Activated CD4-positive, alpha-beta T cell treated with anti-CD3 and anti-CD28 coated beads for 36 hours (primary cell): ENCODE results near the gene NUP98. TPM values are rescaled to one million over a fixed set of nuclear protein-coding genes. Genes with fewer than 3 reads are reported as not detected.
"Not testable (repeated sequence)": the region's sequence is repeated elsewhere in the genome, so short reads cannot be mapped to it uniquely, and the experiment has no call there.

Experiments
- ATAC-seq: fragments of 200-7000 bp; cut with Tn5 transposase; one replicate; pipeline ENCODE4 v1.10.0; 2021; ENCODE audit warnings: mild to moderate bottlenecking, moderate library complexity
- CTCF ChIA-PET: fragments of 350-600 bp; sonication (Branson Sonifier 250); formaldehyde crosslinking; loops from one replicate; lab custom pipeline; 2021; ENCODE audit warnings: antibody characterized with exemption; lab: Charles Lee
- POLR2A ChIA-PET: fragments of 350-600 bp; sonication (Branson Sonifier 250); formaldehyde crosslinking; loops from one replicate; lab custom pipeline; 2021; ENCODE audit warnings: antibody characterized with exemption, inconsistent platforms; lab: Charles Lee
- DNase-seq: peaks from one replicate; pipeline ENCODE4 v3.0.0-alpha.2; 2020
- H3K27ac Mint-ChIP-seq: one replicate; pipeline ENCODE4 v1.8.0; 2021; ENCODE audit warnings: mixed read lengths
- H3K27me3 Mint-ChIP-seq: one replicate; pipeline ENCODE4 v1.8.0; 2021; ENCODE audit warnings: mixed read lengths
- H3K36me3 Mint-ChIP-seq: one replicate; pipeline ENCODE4 v1.8.0; 2021; ENCODE audit warnings: low read depth, mixed read lengths
- H3K4me1 Mint-ChIP-seq: one replicate; pipeline ENCODE4 v1.8.0; 2021; ENCODE audit warnings: mixed read lengths
- H3K4me3 Mint-ChIP-seq: one replicate; pipeline ENCODE4 v1.8.0; 2021; ENCODE audit warnings: mild to moderate bottlenecking, moderate library complexity, mixed read lengths
- H3K9me3 Mint-ChIP-seq: one replicate; pipeline ENCODE4 v1.8.0; 2021; ENCODE audit warnings: low read depth, mixed read lengths
- intact Hi-C, 2 experiments: fragments of 100-400 bp; cut with DNase I in 1 of 2; cut with micrococcal nuclease in 1 of 2; formaldehyde crosslinking; loops; one replicate each; pipeline versions ENCODE4 v1.14.2 to v1.15.1; 2022 to 2024; cut with DNase I, micrococcal nuclease
- total RNA-seq, 2 experiments: library from RNA; stranded (reverse); gene quantifications; one replicate each; pipeline ENCODE4 v1.2.3, GENCODE V29; 2021

The NUP98 gene
- total RNA-seq, 2 experiments from 2014 or later: 96.0 to 134 TPM

DNA sequence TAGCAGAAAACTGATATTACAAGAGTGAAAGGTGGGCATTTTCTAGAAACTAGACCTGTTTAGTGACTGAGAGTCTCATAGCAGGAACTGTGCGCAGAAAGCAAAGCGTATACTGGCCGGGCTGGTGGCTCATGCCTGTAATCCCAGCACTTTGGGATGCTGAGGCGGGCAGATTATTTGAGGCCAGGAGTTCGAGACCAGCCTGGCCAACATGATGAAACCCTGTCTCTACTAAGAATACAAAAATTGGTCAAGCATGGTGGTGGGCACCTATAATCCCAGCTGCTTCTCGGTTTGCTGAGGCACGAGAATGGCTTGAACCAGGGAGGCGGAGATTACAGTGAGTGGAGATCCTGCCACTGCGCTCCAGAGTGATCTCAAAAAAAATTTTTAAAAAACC, 1.8 kb upstream of the NUP98 start:
- peaks cover 35% of the 10 kb centered on the region for H3K4me1 Mint-ChIP-seq
- ATAC-seq (no peak), DNase-seq (no peak)
- no peaks in the 10 kb centered on the region for H3K27me3 Mint-ChIP-seq
- ChIA-PET CTCF (interaction anchor here (0.9 to 3.5 kb wide), 3 partner anchors 10 to 36 kb away, joined by 3 to 33 read pairs (median 3); partner anchors contain the start of gene PGAP2), POLR2A (interaction anchor here (0.7 to 0.8 kb wide), 2 partner anchors 42 to 61 kb away, joined by 5 to 7 read pairs; partner anchors contain the start of gene RHOG)
- no peaks in the 10 kb centered on the region for H3K9me3 Mint-ChIP-seq
- intact Hi-C loops: loop anchor here in 1 of 2 experiments (5.0 kb wide), 2 partner anchors 422 to 742 kb away; partner anchors contain the start of genes CARS1 and ZNF195
- H3K36me3 Mint-ChIP-seq: peaks cover 27% of the 10 kb centered on the region
- H3K27ac Mint-ChIP-seq: peak overlapping the region; percentile 100
- peak overlapping the region; percentile 99 for H3K4me3 Mint-ChIP-seq

DNA sequence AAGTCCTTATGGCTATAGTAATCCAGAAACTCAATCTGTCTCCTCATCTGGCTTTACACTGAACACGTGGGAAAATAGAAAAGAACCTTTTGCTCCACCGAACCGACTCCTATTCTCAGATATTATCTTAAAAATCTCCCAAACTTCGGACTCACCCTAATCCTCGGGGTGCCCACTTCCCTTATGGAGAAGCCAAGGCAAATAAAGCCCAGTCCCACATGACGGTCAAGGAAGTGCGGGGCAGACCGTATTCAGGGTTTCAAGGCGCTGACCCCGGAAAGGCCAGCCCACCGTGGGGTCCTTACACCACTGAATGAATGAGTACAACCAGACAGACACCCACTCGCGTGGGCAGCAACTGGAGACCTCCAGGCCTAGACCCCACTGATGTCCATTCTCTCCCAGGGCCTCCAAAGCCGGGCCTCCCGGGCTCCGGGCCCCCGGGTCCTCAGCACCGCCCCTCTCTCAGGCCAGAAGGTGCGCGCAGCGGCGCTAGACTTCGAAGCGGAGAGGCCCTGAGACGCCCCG, 489 bp downstream of the NUP98 start:
- POLR2A ChIA-PET: interaction anchor here (1.2 to 1.4 kb wide), 2 partner anchors 22 to 44 kb away, joined by 3 to 5 read pairs; partner anchors contain the start of gene RHOG
- Mint-ChIP-seq H3K9me3 (no peaks in the 10 kb centered on the region), H3K4me3 (peak overlapping the region; percentile 99), H3K27ac (peak overlapping the region; percentile 100), H3K4me1 (peaks cover 42% of the 10 kb centered on the region), H3K36me3 (peaks cover 41% of the 10 kb centered on the region), H3K27me3 (no peaks in the 10 kb centered on the region)
- CTCF ChIA-PET: interaction anchor here (0.8 to 3.5 kb wide), 4 partner anchors 11 to 276 kb away, joined by 3 to 33 read pairs (median 8); partner anchors contain the start of gene PGAP2
- DNase-seq (no peak), ATAC-seq (peak; percentile 25)
- intact Hi-C loops: loop anchor here (1.0 to 5.0 kb wide), 9 partner anchors 11 to 740 kb away; partner anchors contain the start of genes PGAP2 (in 2 of the 2), CARS1 (in 1 of the 2), RRM1 (in 1 of the 2) and STIM1 (in 1 of the 2)

DNA sequence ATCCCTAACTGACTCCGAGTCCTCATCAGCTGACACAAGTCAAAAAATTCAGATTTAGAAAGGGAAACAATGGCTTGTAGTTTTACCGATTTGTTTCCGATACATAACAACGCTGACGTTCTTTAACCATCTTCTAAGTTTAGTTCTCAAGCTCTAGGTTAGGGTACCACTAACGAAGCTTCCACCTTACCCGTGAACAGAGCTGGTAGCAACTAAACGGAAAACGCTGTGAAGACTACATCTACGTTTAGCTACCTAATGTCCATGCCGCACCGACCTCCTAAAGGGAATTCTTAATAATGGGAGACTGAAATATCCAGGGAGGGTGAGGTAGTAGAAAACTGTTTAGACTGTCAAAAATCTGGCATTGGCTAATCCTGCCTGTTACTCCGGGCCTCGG, 1.0 kb downstream of the NUP98 start:
- Mint-ChIP-seq H3K9me3 (no peaks in the 10 kb centered on the region), H3K4me3 (peak overlapping the region; percentile 99), H3K27ac (peak overlapping the region; percentile 100), H3K36me3 (peaks cover 42% of the 10 kb centered on the region), H3K4me1 (peaks cover 42% of the 10 kb centered on the region), H3K27me3 (no peaks in the 10 kb centered on the region)
- ChIA-PET POLR2A (interaction anchor here (0.6 to 1.4 kb wide), 2 partner anchors 8 to 45 kb away, joined by 3 to 5 read pairs; partner anchors contain the start of gene RHOG), CTCF (interaction anchor here (0.8 to 2.0 kb wide), 5 partner anchors 8 to 277 kb away, joined by 3 to 11 read pairs (median 4); partner anchors contain the start of gene PGAP2)
- no peak for ATAC-seq
- DNase-seq: no peak
- intact Hi-C loops: loop anchor here in 1 of 2 experiments (2.0 to 5.0 kb wide), 3 partner anchors 374 to 739 kb away; partner anchors contain the start of genes CARS1 and ZNF195

DNA sequence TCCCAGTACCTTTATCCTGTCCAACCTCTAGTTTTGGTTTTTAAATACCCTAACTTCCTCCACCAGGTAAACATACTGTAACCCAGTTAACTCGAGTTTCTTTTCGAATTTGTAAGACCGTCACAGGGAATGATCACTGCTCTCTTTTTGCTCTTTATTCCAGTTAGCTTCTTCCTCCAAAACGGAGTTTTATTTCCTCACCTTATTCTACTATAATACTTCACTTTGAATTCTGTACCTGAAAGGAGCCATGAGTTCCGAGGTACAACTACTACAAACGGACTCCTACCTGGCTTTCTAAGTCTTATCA, 1.4 kb downstream of the NUP98 start:
- Mint-ChIP-seq H3K9me3 (no peaks in the 10 kb centered on the region), H3K36me3 (peaks cover 42% of the 10 kb centered on the region), H3K27ac (peak overlapping the region; percentile 100), H3K4me3 (peak overlapping the region; percentile 99), H3K4me1 (peaks cover 42% of the 10 kb centered on the region), H3K27me3 (no peaks in the 10 kb centered on the region)
- intact Hi-C loops: loop anchor here in 1 of 2 experiments (2.0 to 5.0 kb wide), 3 partner anchors 373 to 739 kb away; partner anchors contain the start of genes CARS1 and ZNF195
- CTCF ChIA-PET: interaction anchor here (0.8 to 2.0 kb wide), 5 partner anchors 8 to 277 kb away, joined by 3 to 11 read pairs (median 4); partner anchors contain the start of gene PGAP2
- ATAC-seq: no peak
- POLR2A ChIA-PET: interaction anchor here (0.6 to 1.4 kb wide), 3 partner anchors 8 to 60 kb away, joined by 3 to 5 read pairs (median 3); partner anchors contain the start of genes RHOG and STIM1
- DNase-seq: no peak

GRCh38 chr11:3795131-3796001, 2.0 kb downstream of the NUP98 start:
- peak overlapping the region; percentile 100 for H3K27ac Mint-ChIP-seq
- H3K4me1 Mint-ChIP-seq: peaks cover 47% of the 10 kb centered on the region
- DNase-seq (no peak), ATAC-seq (no peak)
- CTCF ChIA-PET: interaction anchor here (0.8 to 2.0 kb wide), 4 partner anchors 9 to 278 kb away, joined by 3 to 11 read pairs (median 4); partner anchors contain the start of gene PGAP2
- intact Hi-C loops: loop anchor here in 1 of 2 experiments (2.0 to 5.0 kb wide), 3 partner anchors 373 to 738 kb away; partner anchors contain the start of genes CARS1 and ZNF195
- POLR2A ChIA-PET: interaction anchor here (0.9 to 1.4 kb wide), 3 partner anchors 46 to 60 kb away, joined by 3 to 5 read pairs (median 3); partner anchors contain the start of genes RHOG and STIM1
- H3K27me3 Mint-ChIP-seq: no peaks in the 10 kb centered on the region
- no peaks in the 10 kb centered on the region for H3K9me3 Mint-ChIP-seq
- peaks cover 45% of the 10 kb centered on the region for H3K36me3 Mint-ChIP-seq
- H3K4me3 Mint-ChIP-seq: peak overlapping the region; percentile 99

- H3K4me3 Mint-ChIP-seq, DNase-seq, ATAC-seq, H3K27me3 Mint-ChIP-seq, H3K9me3 Mint-ChIP-seq, intact Hi-C loops: not testable (repeated sequence)
- POLR2A ChIA-PET: interaction anchor here (0.8 kb wide), 1 partner anchor 63 kb away, joined by 3 read pairs; no protein-coding TSS in a partner anchor
- CTCF ChIA-PET: interaction anchor here (0.6 to 0.7 kb wide), 2 partner anchors 10 to 62 kb away, joined by 4 read pairs; no protein-coding TSS in a partner anchor
- H3K4me1 Mint-ChIP-seq: peaks cover 51% of the 10 kb centered on the region
- H3K27ac Mint-ChIP-seq: peak overlapping the region; percentile 31
- H3K36me3 Mint-ChIP-seq: peaks cover 46% of the 10 kb centered on the region
Measured at GRCh38 chr11:3794387-3794786, 3.0 kb downstream of the NUP98 start.

DNA sequence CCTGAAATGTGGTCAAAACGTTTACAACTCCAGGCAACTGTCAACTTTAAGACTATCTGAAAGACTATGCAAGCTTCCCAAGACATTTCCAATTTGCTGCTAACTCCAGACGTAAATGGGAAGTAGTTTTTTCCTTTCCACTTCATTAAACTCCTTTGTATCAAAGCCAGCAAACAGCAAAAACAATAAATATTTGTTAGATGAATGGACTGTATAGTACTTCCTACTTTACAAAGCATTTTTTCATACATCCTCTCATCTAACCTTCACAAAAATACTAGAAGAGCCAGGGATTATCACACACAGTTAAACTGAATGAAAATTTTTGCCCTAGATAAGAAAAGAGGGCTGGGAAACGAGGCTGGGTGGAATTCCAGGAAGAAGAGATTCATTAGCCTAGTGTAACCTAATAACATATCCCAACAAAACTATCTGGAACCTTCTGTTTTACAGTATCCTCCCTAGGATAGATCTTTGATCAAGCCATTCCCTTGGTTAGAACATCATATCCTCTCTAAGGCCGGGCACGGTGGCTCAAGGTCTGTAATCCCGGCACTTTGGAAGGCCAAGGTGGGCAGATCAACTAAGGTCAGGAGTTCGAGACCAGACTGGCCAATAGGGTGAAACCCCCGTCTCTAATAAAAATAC, 10.4 kb downstream of the NUP98 start:
- intact Hi-C loops: no loop called here
- H3K27ac Mint-ChIP-seq: peak overlapping the region; percentile 22
- no peaks in the 10 kb centered on the region for H3K27me3 Mint-ChIP-seq
- ATAC-seq (no peak), DNase-seq (no peak)
- CTCF ChIA-PET: interaction anchor here (0.6 to 1.9 kb wide), 3 partner anchors 14 to 22 kb away, joined by 3 to 16 read pairs (median 4); partner anchors contain the start of gene PGAP2
- H3K4me3 Mint-ChIP-seq: no peak overlapping the region
- H3K9me3 Mint-ChIP-seq: no peaks in the 10 kb centered on the region
- peaks cover 76% of the 10 kb centered on the region for H3K4me1 Mint-ChIP-seq
- POLR2A ChIA-PET: no interaction called here
- H3K36me3 Mint-ChIP-seq: peaks cover 41% of the 10 kb centered on the region

DNA sequence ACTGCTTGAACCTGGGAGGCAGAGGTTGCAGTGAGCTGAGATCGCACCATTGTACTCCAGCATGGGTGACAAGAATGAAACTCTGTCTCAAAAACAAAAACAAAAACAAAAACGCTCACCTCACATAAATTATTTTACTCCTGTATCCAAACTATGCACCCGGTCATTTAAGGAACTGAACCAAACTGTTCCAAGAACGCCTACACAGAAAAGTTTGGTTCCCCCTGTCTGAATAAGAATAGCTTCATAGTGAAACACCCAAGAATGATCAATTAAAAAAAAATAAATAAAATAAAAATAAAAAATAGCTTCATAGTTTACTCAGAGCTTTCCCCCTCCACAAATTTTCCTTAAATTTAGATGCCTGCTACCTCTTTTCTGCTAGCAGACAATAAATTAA, 13.7 kb downstream of the NUP98 start:
- ChIA-PET CTCF (interaction anchor here (0.6 to 3.4 kb wide), 4 partner anchors 15 to 289 kb away, joined by 3 to 17 read pairs (median 10); partner anchors contain the start of gene PGAP2), POLR2A (no interaction called here)
- ATAC-seq (no peak), DNase-seq (no peak)
- intact Hi-C loops: loop anchor here in 1 of 2 experiments (2.0 kb wide), 1 partner anchor 25 kb away; the partner anchor contains the start of gene PGAP2
- H3K4me1 Mint-ChIP-seq: peaks cover 65% of the 10 kb centered on the region
- H3K27ac Mint-ChIP-seq: peak overlapping the region; percentile 76
- H3K36me3 Mint-ChIP-seq: peaks cover 53% of the 10 kb centered on the region
- no peak overlapping the region for H3K4me3 Mint-ChIP-seq
- no peaks in the 10 kb centered on the region for H3K9me3 Mint-ChIP-seq
- H3K27me3 Mint-ChIP-seq: no peaks in the 10 kb centered on the region

DNA sequence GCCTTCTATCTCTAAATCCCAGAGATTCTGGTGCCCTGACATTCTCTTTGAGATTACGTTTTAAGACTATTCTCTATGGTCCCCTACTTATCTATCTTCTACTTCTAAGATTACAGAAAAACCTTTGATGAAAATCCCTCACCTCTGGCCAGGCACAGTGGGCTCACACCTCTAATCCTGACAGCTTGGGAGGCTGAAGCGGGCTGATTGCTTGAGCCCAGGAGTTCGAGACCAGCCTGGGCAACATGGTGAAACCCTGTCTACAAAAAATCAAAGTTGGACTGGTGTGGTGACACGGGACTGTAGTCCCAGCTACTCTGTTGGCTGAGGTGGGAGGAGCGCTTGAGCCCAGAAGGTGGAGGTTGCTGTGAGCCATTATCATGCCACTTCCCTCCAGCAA, 14.4 kb downstream of the NUP98 start:
- no peak for DNase-seq
- ATAC-seq: no peak
- peaks cover 56% of the 10 kb centered on the region for H3K36me3 Mint-ChIP-seq
- no peak overlapping the region for H3K4me3 Mint-ChIP-seq
- intact Hi-C loops: no loop called here
- ChIA-PET POLR2A (no interaction called here), CTCF (interaction anchor here (1.0 to 3.4 kb wide), 2 partner anchors 17 to 26 kb away, joined by 4 to 17 read pairs; partner anchors contain the start of gene PGAP2)
- peaks cover 62% of the 10 kb centered on the region for H3K4me1 Mint-ChIP-seq
- H3K27me3 Mint-ChIP-seq: no peaks in the 10 kb centered on the region
- no peaks in the 10 kb centered on the region for H3K9me3 Mint-ChIP-seq
- H3K27ac Mint-ChIP-seq: peak overlapping the region; percentile 78

- peaks cover 51% of the 10 kb centered on the region for H3K36me3 Mint-ChIP-seq
- CTCF ChIA-PET: interaction anchor here (1.2 to 3.4 kb wide), 2 partner anchors 27 to 28 kb away, joined by 3 to 17 read pairs; partner anchors contain the start of gene PGAP2
- no peak for ATAC-seq
- intact Hi-C loops: no loop called here
- DNase-seq: no peak
- peaks cover 47% of the 10 kb centered on the region for H3K4me1 Mint-ChIP-seq
- no peaks in the 10 kb centered on the region for H3K27me3 Mint-ChIP-seq
- H3K4me3 Mint-ChIP-seq: no peak overlapping the region
- POLR2A ChIA-PET: interaction anchor here (0.6 kb wide), 1 partner anchor 31 kb away, joined by 3 read pairs; no protein-coding TSS in a partner anchor
- H3K9me3 Mint-ChIP-seq: no peaks in the 10 kb centered on the region
- peak overlapping the region; percentile 72 for H3K27ac Mint-ChIP-seq
Measured at GRCh38 chr11:3781423-3781822, 15.9 kb downstream of the NUP98 start.
